PC-9 (cell line): Measurements from ENCODE around the gene ZBED4. TPM values are rescaled to one million over a fixed set of nuclear protein-coding genes. Genes with fewer than 3 reads are reported as not detected.

Experiments
- BruUV-seq: library from RNA; stranded (reverse); fragments of 400-500 nt; replicated peaks from 2 replicates; lab custom pipeline; 2021; lab: Mats Ljungman, UMichigan
- CTCF ChIA-PET: fragments of 300-600 bp; sonication (Branson Sonifier 250); formaldehyde crosslinking; loops from one replicate; lab custom pipeline; 2022; ENCODE audit warnings: antibody characterized with exemption; lab: Charles Lee
- POLR2A ChIA-PET: fragments of 300-600 bp; sonication (Branson Sonifier 250); formaldehyde crosslinking; loops from one replicate; lab custom pipeline; 2022; ENCODE audit warnings: antibody characterized with exemption; ENCODE audit not compliant: unreplicated experiment; lab: Charles Lee
- DNase-seq, 2 experiments: peaks; one replicate each; pipeline versions ENCODE4 v3.0.0 to v3.0.0-alpha.2; 2015 to 2022; ENCODE audit warnings: mixed read lengths in 1 of 2
- H2AFZ ChIP-seq: fragments of 200-600 bp; sonication (generic); 2 replicates; pipeline ENCODE4 v1.8.1; 2017; ENCODE audit warnings: antibody characterized with exemption
- H3F3A ChIP-seq: fragments of 200-600 bp; sonication (generic); 2 replicates; pipeline ENCODE4 v1.8.1; 2017; ENCODE audit warnings: antibody characterized with exemption, mild to moderate bottlenecking, low read depth; ENCODE audit not compliant: insufficient read depth
- H3K27ac ChIP-seq: fragments of 200-600 bp; sonication (generic); 2 replicates; pipeline ENCODE4 v1.6.1; 2016; ENCODE audit warnings: mixed run types
- H3K27me3 ChIP-seq: fragments of 200-600 bp; sonication (generic); 2 replicates; pipeline ENCODE4 v1.6.1; 2016; ENCODE audit warnings: low read depth, mixed run types; ENCODE audit not compliant: insufficient read depth
- H3K36me3 ChIP-seq: fragments of 200-600 bp; sonication (generic); 2 replicates; pipeline ENCODE4 v1.6.1; 2016; ENCODE audit warnings: low read depth, mixed run types
- H3K4me1 ChIP-seq: fragments of 200-600 bp; sonication (generic); replicated peaks from 2 replicates; pipeline ENCODE4 v1.6.1; 2016; ENCODE audit warnings: mixed run types; ENCODE audit not compliant: insufficient read depth
- H3K4me2 ChIP-seq: fragments of 200-600 bp; sonication (generic); 2 replicates; pipeline ENCODE4 v1.6.1; 2017; ENCODE audit warnings: mixed run types
- H3K4me3 ChIP-seq: fragments of 200-600 bp; sonication (generic); 2 replicates; pipeline ENCODE4 v1.6.1; 2016; ENCODE audit warnings: mixed run types
- H3K79me2 ChIP-seq: fragments of 200-600 bp; sonication (generic); 2 replicates; pipeline ENCODE4 v1.6.1; 2017; ENCODE audit warnings: low read depth, mixed run types
- H3K9me2 ChIP-seq: fragments of 200-600 bp; sonication (generic); 2 replicates; pipeline ENCODE4 v1.8.1; 2017; ENCODE audit warnings: mild to moderate bottlenecking; ENCODE audit not compliant: insufficient read depth
- H3K9me3 ChIP-seq: fragments of 200-600 bp; sonication (generic); 2 replicates; pipeline ENCODE4 v1.8.1; 2016; ENCODE audit warnings: low read depth; ENCODE audit not compliant: insufficient read depth
- H4K20me1 ChIP-seq: fragments of 200-600 bp; sonication (generic); 2 replicates; pipeline ENCODE4 v1.8.1; 2017; ENCODE audit not compliant: insufficient read depth
- CTCF ChIP-seq: fragments of 200-600 bp; sonication (generic); conservative IDR thresholded peaks from 2 replicates; pipeline ENCODE4 v1.6.1; 2017; ENCODE audit warnings: mixed run types, antibody characterized with exemption, mild to moderate bottlenecking, moderate library complexity
- EZH2 ChIP-seq: fragments of 200-600 bp; sonication (generic); IDR thresholded peaks from 2 replicates; pipeline ENCODE4 v1.8.0; 2017; ENCODE audit warnings: antibody characterized with exemption, low read depth
- intact Hi-C: fragments of 100-400 bp; cut with micrococcal nuclease; formaldehyde crosslinking; loops from one replicate; pipeline ENCODE4 v1.10.0; 2022; ENCODE audit not compliant: unreplicated experiment
- total RNA-seq: library from RNA; stranded (reverse); gene quantifications from 2 replicates; pipeline ENCODE4 v1.2.3, GENCODE V29; 2021

Gene ZBED4
- total RNA-seq, 1 experiment from 2014 or later: 21.4 TPM

GRCh38 chr22:49829044-49829853 lies 24.4 kb upstream of the ZBED4 start:
- Histone ChIP-seq H3K79me2 (peaks cover 28% of the 10 kb centered on the region), H3K4me3 (no peak overlapping the region), H3K9me3 (peaks cover 28% of the 10 kb centered on the region), H3F3A (peaks cover 36% of the 10 kb centered on the region), H3K36me3 (no peaks in the 10 kb centered on the region), H3K9me2 (no peaks in the 10 kb centered on the region), H3K4me1 (peaks cover 37% of the 10 kb centered on the region), H3K4me2 (no peak overlapping the region), H4K20me1 (peaks cover 26% of the 10 kb centered on the region), H3K27ac (no peak overlapping the region), H3K27me3 (no peaks in the 10 kb centered on the region), H2AFZ (no peak overlapping the region)
- TF ChIP-seq EZH2 (no peak), CTCF (no peak)
- TSS peak; percentile 12 for BruUV-seq
- no peak for DNase-seq
- intact Hi-C loops: no loop called here
- ChIA-PET CTCF (no interaction called here), POLR2A (no interaction called here)

- no peaks in the 10 kb centered on the region for H3K27me3 ChIP-seq
- H2AFZ ChIP-seq: peak overlapping the region; percentile 72
- H3K4me2 ChIP-seq: peak overlapping the region; percentile 67
- ChIA-PET POLR2A (no interaction called here), CTCF (interaction anchor here (0.5 to 0.7 kb wide), 2 partner anchors 12 to 18 kb away, joined by 4 to 8 read pairs; no protein-coding TSS in a partner anchor)
- H3K9me3 ChIP-seq: peaks cover 28% of the 10 kb centered on the region
- H3K36me3 ChIP-seq: no peaks in the 10 kb centered on the region
- H4K20me1 ChIP-seq: no peaks in the 10 kb centered on the region
- BruUV-seq: no TSS peak
- peaks cover 41% of the 10 kb centered on the region for H3F3A ChIP-seq
- no peak for TF ChIP-seq EZH2
- no peak for TF ChIP-seq CTCF
- H3K27ac ChIP-seq: peak overlapping the region; percentile 83
- peak; percentile 63 to 99 for DNase-seq
- H3K4me3 ChIP-seq: peak overlapping the region; percentile 19; the same call in 1 of the 2 replicates
- H3K79me2 ChIP-seq: no peaks in the 10 kb centered on the region
- no peaks in the 10 kb centered on the region for H3K9me2 ChIP-seq
- intact Hi-C loops: no loop called here
- peaks cover 24% of the 10 kb centered on the region for H3K4me1 ChIP-seq
Measured at GRCh38 chr22:49833340-49834007, 20.2 kb upstream of the ZBED4 start.

- DNase-seq: no peak
- TF ChIP-seq CTCF: no peak
- TF ChIP-seq EZH2: no peak
- no peaks in the 10 kb centered on the region for H3K9me3 ChIP-seq
- no peaks in the 10 kb centered on the region for H3K36me3 ChIP-seq
- ChIA-PET CTCF (no interaction called here), POLR2A (no interaction called here)
- BruUV-seq: no TSS peak
- no peaks in the 10 kb centered on the region for H4K20me1 ChIP-seq
- no peak overlapping the region for H3K4me3 ChIP-seq
- peaks cover 6% of the 10 kb centered on the region for H3K4me1 ChIP-seq
- no peak overlapping the region for H3K27ac ChIP-seq
- no peaks in the 10 kb centered on the region for H3K79me2 ChIP-seq
- H3K4me2 ChIP-seq: no peak overlapping the region
- intact Hi-C loops: no loop called here
- H2AFZ ChIP-seq: no peak overlapping the region
- no peaks in the 10 kb centered on the region for H3K27me3 ChIP-seq
- H3F3A ChIP-seq: peaks cover 13% of the 10 kb centered on the region
- H3K9me2 ChIP-seq: no peaks in the 10 kb centered on the region; the same call in 1 of the 2 replicates
Measured at GRCh38 chr22:49838771-49839717, 14.6 kb upstream of the ZBED4 start.
